GM23248 (cell line): ENCODE data around the gene SDHAF3.

Experiments
- EZH2 ChIP-seq: fragments of 200-600 bp; sonication (generic); IDR thresholded peaks from 2 replicates; pipeline ENCODE4 v1.6.1; 2018; ENCODE audit warnings: antibody characterized with exemption, mild to moderate bottlenecking; ENCODE audit not compliant: insufficient read depth, poor library complexity, severe bottlenecking
- EZH2phosphoT487 ChIP-seq: fragments of 200-600 bp; sonication (generic); IDR thresholded peaks from 2 replicates; pipeline ENCODE4 v1.6.1; 2018; ENCODE audit warnings: antibody characterized with exemption, moderate library complexity, mild to moderate bottlenecking, low read depth; ENCODE audit not compliant: insufficient read depth

DNA sequence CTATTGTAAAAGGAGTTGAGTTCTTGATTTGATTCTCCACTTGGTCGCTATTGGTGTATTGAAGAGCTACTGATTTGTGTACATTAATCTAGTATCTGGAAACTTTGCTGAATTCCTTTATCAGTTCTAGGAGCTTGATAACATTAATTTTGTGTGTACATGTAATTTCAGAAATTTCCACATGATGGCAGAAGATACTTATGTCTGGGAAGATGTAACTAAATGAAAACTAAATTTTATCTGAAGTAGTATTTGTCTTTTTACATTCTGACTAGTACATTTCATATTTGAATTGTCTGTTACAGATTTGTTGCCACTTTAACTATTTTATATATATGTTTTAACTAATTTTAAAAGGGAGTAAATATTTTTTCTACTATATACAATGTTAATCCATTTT, 27.6 kb downstream of the SDHAF3 start:
- no peak for TF ChIP-seq EZH2
- TF ChIP-seq EZH2phosphoT487, result no peak
